ENCODE results near the gene UBE2F.

- no peak for TF ChIP-seq CTCF (conservative IDR thresholded peaks at IDR 0.05; ENCODE audit: low read length)
- no peak for TF ChIP-seq EZH2phosphoT487 (IDR thresholded peaks at IDR 0.05; ENCODE audit: borderline replicate concordance, low read depth, low read length)
Measured at GRCh38 chr2:237998530-237998929, 31.7 kb downstream of the UBE2F start.
